AG10803 (cell line): ENCODE data around the gene SH3RF3.

Experiments used
- DNase-seq: peaks from one replicate; pipeline ENCODE4 v3.0.0; 2010; ENCODE audit warnings: low read depth
- H3K4me3 ChIP-seq: 2 replicates; pipeline ENCODE4 v1.5.1; 2011; ENCODE audit warnings: mild to moderate bottlenecking, low read length, control low read depth
- TF ChIP-seq, protein P1 (sequence below): conservative IDR thresholded peaks from 2 replicates; pipeline ENCODE4 v1.5.1; 2011; ENCODE audit warnings: mild to moderate bottlenecking, low read length, control low read depth, inconsistent platforms

The SH3RF3 gene

DNA sequence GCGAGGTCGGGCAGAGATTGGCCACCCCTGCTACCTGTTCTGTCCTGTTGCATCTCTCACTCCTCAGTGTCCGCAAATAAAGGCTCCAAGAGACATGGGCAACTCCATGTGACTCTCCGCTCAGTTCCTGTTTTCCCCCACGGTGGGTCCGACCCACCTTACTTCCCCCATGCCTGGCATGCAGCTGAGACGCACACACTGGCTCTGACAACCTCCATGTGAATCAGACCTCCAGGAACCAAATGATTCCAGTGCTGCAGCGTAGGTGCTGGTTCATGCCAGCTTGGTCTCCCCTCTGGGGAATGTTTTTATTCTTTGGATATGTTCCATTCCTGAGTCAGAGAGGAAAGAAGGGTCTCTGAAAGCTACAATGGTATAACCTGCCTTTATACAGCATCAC, 221.5 kb downstream of the SH3RF3 start:
- no peak for DNase-seq
- TF ChIP-seq, protein P1, sequence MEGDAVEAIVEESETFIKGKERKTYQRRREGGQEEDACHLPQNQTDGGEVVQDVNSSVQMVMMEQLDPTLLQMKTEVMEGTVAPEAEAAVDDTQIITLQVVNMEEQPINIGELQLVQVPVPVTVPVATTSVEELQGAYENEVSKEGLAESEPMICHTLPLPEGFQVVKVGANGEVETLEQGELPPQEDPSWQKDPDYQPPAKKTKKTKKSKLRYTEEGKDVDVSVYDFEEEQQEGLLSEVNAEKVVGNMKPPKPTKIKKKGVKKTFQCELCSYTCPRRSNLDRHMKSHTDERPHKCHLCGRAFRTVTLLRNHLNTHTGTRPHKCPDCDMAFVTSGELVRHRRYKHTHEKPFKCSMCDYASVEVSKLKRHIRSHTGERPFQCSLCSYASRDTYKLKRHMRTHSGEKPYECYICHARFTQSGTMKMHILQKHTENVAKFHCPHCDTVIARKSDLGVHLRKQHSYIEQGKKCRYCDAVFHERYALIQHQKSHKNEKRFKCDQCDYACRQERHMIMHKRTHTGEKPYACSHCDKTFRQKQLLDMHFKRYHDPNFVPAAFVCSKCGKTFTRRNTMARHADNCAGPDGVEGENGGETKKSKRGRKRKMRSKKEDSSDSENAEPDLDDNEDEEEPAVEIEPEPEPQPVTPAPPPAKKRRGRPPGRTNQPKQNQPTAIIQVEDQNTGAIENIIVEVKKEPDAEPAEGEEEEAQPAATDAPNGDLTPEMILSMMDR = no peak
- no peak overlapping the region for H3K4me3 ChIP-seq

DNA sequence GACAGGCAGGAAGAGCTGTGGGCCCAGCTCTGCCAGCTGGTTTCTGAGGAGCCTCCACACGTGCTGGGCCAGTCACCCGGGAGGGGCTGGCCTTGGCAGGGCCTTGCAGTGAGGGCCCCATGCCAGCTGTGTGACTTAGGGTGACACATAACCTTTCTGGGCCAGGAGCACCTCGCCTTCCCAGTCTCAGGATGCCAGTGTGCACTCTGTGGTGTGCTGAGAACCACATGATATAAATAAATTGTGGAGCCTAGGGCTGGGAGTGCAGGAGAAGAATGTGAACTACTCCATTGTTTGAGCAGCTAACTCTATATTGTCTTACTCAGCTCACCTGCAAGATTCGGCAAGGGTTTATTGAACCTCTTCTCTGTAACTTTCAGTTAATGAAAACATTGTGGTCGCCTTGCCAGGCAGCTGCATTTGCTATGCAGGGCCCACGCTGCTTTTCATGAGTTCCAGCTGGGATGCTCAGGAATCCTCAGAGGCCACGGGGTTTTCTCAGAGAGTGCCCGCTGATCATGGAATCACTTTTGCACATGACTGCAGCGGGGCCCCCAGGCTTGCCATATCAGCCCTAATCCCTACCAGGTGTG, 222.3 kb downstream of the SH3RF3 start:
- TF ChIP-seq, protein P1 = no peak
- peak; percentile 90 for DNase-seq
- no peak overlapping the region for H3K4me3 ChIP-seq

DNA sequence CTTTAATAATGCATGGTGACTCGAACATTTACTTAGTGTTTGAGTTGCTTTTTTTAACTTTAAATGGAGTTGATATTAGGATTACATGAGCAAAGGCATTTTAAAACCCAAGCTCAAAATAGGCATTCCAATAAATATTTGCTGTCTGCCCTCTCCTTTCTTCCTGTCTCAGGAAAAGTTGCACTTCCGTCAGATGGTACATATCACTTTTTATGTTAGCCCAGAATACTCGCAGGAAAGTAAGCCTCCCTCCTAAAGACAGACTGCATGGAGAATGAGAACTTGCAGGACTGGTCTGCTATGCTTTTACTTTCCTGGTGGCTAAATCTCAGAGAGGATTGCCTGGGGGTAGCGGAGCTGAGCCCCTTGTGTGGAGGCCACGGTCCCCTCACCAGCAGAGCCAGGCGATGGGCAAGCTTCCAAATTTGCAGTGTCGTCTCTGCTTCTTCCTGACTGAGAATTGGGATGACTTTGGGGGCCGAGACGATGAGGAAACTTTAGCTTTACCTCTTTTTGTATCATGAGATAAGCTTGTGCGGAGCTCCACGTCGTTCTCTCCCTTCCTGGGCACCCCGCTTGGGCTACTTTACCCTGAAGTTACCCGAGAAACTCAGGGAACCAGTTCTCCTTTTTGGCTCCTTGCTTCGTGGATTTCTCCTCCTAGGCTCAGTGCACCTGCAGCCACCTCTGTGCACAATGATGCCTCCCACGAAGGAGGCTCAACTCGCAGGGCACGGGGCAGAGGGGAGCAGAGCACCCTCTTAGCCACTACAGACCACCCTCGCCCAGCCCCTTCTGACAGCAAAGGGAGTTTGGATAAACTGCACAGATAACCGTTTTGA, 223.3 kb downstream of the SH3RF3 start:
- no peak overlapping the region for H3K4me3 ChIP-seq
- DNase-seq = no peak
- TF ChIP-seq, protein P1 = no peak

DNA sequence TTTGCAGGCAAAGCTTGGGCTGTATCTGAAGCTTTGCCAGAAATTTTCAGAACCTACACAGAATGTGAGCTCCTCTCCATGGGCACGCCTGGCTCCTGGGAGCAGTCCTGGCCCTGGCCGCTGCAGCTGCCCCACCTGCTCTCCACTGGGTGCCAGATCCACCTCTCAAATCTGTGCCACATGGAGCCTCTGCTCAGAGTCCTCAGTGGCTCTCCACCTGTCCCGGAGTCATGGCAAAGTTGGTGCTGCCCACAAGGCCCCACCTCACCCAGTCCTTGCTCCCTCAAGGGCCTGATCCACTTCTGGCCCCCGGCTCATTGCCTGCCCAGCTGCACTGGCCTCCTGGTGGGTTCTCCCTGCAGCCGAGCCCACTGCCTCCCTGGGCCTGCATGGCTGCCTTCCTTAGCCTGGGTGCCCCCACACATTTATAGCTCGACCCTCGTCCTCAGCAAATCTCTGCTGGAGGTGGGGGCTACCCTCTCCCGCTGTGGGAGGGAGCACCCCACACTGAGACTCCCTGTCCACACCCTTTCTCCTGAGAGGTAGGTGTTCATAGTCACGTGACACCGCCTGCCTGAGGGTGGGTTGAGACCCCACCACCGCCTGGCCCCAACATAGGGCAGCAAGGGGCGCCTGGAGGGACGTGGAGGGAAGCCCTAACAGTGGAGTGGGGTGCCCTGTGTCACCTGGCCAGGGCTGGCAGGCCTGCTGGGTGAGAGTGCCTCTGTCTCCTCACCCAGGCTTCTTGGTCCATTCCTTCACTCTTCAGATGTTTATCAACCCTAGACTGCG, 224.1 kb downstream of the SH3RF3 start:
- TF ChIP-seq, protein P1 = no peak
- no peak overlapping the region for H3K4me3 ChIP-seq
- no peak for DNase-seq

DNA sequence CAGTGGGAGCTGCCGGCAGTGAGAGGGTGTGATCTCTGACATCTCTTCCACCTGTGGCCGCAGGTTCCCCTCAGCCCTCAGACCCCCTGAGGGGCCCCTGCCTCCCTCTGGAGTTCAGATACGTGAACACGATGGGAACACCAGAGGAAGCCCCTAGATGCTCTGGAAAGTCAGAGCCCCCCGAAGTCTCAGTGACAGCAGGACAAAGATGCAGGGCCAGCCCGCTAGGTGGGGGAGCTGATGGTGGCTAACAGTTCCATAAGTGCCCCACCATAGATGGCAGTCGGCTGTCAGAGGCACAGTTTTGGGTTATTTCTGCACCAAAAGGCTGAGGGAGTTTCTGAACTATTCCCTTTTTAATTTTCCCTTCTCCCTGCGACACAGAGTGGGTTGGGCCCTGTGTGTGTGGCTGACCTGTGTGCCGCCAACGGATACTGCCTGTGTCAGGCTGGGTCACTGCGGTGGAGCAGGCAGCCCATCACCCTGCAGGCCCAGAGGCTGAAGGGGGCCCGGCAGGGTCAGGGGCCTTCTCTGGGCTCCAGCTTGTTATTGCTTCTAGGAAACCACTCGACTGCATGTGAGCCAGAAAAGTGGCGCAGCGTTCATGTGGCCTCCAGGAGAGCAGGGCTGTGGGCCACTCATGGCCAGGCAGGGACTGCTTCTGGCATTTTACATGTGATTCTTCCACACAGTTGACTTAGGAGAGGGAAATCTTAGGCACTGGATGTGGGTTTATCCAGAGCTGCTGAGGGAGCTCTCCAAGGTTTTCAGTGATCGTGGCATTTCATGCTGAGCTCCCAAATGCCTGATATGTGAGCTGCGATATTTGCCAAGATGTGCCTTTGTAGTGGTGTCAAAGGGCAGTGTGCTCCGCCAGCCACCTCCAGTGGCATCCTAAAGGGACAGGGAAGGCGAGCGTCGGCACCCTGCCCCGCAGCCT, 225.1 kb downstream of the SH3RF3 start:
- no peak for DNase-seq
- TF ChIP-seq, protein P1 = no peak
- H3K4me3 ChIP-seq = no peak overlapping the region

DNA sequence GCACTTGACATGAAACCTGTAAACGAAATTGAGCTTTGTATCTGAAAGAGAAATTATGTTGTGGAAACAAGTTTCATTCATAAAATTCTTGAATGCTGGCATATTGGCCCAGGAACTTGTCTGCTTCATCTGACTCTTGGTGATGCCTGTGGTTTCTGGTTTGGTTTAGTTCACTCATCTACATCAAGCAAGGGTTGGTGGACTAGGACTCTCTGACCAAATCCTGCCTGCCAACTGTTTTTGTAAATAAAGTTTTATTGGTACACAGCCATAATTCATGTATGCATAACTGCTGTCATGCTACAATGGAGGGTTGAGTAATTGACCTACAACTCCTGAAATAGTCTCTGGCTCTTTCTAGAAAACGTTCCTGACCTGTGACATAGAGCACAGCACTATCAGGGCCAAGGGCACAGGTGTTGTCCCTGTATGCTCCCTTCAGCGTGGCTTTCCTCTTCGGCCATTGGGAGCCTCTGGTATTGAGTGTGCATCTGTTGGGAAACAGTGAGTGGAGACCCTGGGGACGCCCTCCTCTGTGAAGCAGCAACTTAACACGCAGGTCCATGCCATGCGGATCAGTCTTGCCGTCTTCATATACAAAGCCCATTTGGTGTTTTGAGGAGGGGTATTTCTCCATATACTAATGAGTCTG, 226.3 kb downstream of the SH3RF3 start:
- DNase-seq = peak; percentile 23
- H3K4me3 ChIP-seq = no peak overlapping the region
- TF ChIP-seq, protein P1 = no peak
